Measurements from ENCODE around the gene DBF4B. TPM values are rescaled to one million over a fixed set of nuclear protein-coding genes. Genes with fewer than 3 reads are reported as not detected.

Gene DBF4B
- total and polyA plus RNA-seq, 5 donors, result 5.1 to 6.0 (median 5.8) TPM

- no peak for ATAC-seq
Measured at GRCh38 chr17:44770166-44770925, 61.9 kb downstream of the DBF4B start.

DNA sequence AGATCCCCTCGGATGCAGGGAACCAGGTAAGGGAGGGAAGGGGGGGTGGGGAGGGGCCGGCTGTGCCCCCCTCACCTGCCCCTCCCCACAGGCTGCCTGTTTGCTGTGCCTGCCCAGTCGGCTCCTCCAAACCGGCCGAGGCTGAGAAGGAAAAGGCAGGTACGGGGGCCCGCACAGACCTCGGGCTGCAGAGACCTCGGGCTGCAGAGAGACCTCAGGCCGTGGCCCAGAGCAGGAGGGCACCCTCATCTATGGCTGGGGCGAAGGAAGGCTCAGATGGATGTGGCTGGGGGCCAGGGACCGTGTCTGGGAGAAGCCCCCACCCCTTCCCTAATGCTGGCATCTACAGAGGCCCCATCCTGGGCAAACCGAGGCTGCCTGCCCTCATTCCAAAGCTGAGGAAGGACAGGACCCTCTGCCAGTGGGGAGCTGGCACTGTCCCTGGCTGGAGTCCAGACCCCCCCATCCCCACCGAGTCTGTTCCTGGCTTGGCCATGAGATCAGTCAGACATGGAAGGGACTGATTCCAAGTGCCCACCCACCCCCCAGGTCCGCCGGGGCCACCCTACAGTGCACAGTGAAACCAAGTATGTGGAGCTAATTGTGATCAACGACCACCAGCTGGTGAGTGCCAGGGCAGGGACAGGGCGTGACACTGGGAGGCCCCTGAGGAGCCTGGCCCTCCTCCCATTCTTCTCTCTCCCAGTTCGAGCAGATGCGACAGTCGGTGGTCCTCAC is 64.0 kb downstream of the DBF4B start:
- no peak overlapping the region for H3K27ac ChIP-seq (ENCODE audit: low read length)
- WGBS, result 55% methylated on average over 21 of the region's 21 CpGs
- no peak overlapping the region for H3K4me3 ChIP-seq (ENCODE audit: low read length)
- no peaks in the 10 kb centered on the region for H3K9me3 ChIP-seq (ENCODE audit: control insufficient read depth, low read length)
- ATAC-seq (no peak), DNase-seq (peak in 1 of 3 donors; percentile 35)
- H3K4me1 ChIP-seq (ENCODE audit: control insufficient read depth, insufficient read depth, low read length), result no peaks in the 10 kb centered on the region
- H3K27me3 ChIP-seq (ENCODE audit: control insufficient read depth, insufficient read depth), result no peaks in the 10 kb centered on the region
- intact Hi-C loops (cut with DNase I), result loop anchor here in 3 of 4 donors (5.0 to 10.0 kb wide), 2 partner anchors 105 to 252 kb away; no protein-coding TSS in a partner anchor

More at GRCh38 chr17:44770166-44770925, 61.9 kb downstream of the DBF4B start:
- Histone ChIP-seq H3K27me3 (ENCODE audit: control insufficient read depth, insufficient read depth) (no peaks in the 10 kb centered on the region), H3K4me3 (ENCODE audit: low read length) (no peak overlapping the region), H3K27ac (ENCODE audit: low read length) (no peak overlapping the region), H3K9me3 (ENCODE audit: control insufficient read depth, low read length) (no peaks in the 10 kb centered on the region), H3K4me1 (ENCODE audit: control insufficient read depth, insufficient read depth, low read length) (no peaks in the 10 kb centered on the region)
- 57% methylated on average over 11 of the region's 11 CpGs for WGBS
- DNase-seq, result peak in 1 of 3 donors; percentile 18
- intact Hi-C loops (cut with DNase I), result loop anchor here in 3 of 4 donors (5.0 to 10.0 kb wide), 2 partner anchors 107 to 254 kb away; no protein-coding TSS in a partner anchor

- no peak for DNase-seq
- ATAC-seq, result no peak
- H3K4me1 ChIP-seq (ENCODE audit: control insufficient read depth, insufficient read depth, low read length), result no peaks in the 10 kb centered on the region
- no peaks in the 10 kb centered on the region for H3K9me3 ChIP-seq (ENCODE audit: control insufficient read depth, low read length)
- 58% methylated on average over 6 of the region's 6 CpGs for WGBS
- no peaks in the 10 kb centered on the region for H3K27me3 ChIP-seq (ENCODE audit: control insufficient read depth, insufficient read depth)
- intact Hi-C loops (cut with DNase I), result loop anchor here in 3 of 4 donors (5.0 to 10.0 kb wide), 2 partner anchors 104 to 252 kb away; no protein-coding TSS in a partner anchor
- no peak overlapping the region for H3K4me3 ChIP-seq (ENCODE audit: low read length)
- H3K27ac ChIP-seq (ENCODE audit: low read length), result no peak overlapping the region
Measured at GRCh38 chr17:44773140-44773539, 64.7 kb downstream of the DBF4B start.

DNA sequence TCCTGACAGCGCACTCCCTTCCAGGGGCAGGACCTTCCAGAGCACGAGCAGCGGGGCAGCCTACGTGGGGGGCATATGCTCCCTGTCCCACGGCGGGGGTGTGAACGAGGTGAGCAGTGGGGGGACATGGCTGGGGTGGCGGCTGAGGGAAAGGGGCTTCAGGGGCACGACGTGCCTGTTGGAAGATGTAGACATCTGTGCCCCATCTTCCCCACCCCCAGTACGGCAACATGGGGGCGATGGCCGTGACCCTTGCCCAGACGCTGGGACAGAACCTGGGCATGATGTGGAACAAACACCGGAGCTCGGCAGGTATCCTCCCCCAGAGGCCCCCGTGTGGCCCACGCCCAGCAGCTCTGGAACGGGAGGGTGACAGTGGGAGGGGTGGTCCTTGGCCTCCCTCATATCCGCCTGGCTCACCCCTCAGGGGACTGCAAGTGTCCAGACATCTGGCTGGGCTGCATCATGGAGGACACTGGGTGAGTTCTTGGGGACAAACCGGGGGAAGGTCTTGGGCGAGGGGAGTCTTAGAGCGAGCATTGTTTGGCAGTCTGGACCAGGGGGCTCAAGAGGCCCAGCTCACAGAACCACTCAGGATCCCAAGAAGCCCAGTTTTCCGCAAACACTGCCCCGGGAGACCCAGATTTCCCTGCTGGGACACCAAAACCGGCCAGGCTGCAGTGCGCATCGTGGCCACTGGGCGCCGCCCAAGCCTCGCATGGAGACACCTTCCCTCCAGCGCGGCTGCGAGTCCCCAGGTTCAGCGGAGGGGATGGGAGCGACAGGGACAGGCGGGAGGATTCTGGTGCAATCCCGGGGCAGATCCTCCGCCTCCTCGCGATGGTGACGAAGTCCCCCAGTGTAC is 66.0 kb downstream of the DBF4B start:
- intact Hi-C loops (cut with DNase I), result loop anchor here (2.0 to 10.0 kb wide), 5 partner anchors 88 to 250 kb away; no protein-coding TSS in a partner anchor
- no peak overlapping the region for H3K27ac ChIP-seq (ENCODE audit: low read length)
- WGBS, result 21% methylated on average over 42 of the region's 42 CpGs

DNA sequence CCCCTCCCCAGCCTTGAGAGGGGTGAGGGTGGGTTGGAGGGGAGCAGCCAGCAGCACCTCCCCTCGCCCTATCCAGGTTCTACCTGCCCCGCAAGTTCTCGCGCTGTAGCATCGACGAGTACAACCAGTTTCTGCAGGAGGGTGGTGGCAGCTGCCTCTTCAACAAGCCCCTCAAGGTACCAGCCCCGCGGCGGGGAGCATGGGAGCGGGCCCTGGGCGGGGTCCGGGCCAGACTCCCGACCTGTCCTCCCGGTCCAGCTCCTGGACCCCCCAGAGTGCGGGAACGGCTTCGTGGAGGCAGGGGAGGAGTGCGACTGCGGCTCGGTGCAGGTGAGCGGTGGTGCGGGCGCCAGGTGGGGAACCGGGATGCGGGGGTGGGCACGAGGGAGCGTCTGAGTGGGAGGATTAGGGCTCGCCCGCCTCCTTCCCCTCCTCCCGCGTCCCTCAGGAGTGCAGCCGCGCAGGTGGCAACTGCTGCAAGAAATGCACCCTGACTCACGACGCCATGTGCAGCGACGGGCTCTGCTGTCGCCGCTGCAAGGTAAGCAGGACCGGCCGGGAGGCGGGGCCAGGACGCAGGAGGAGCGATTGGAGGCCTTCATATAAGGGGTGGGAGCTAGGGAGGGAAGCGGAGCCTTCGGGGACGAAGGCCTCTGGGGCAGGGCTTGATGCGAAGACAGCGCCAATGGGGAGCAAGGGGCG is 66.8 kb downstream of the DBF4B start:
- intact Hi-C loops (cut with DNase I), result loop anchor here (2.0 to 10.0 kb wide), 4 partner anchors 87 to 250 kb away; no protein-coding TSS in a partner anchor
- peak; percentile 95 for ATAC-seq
- Histone ChIP-seq H3K9me3 (ENCODE audit: control insufficient read depth, low read length) (no peaks in the 10 kb centered on the region), H3K27ac (ENCODE audit: low read length) (no peak overlapping the region), H3K4me1 (ENCODE audit: control insufficient read depth, insufficient read depth, low read length) (no peaks in the 10 kb centered on the region), H3K27me3 (ENCODE audit: control insufficient read depth, insufficient read depth) (no peaks in the 10 kb centered on the region), H3K4me3 (ENCODE audit: low read length) (peak overlapping the region; percentile 35)
- WGBS, result 1% methylated on average over 50 of the region's 50 CpGs
- DNase-seq, result peak; percentile 97 to 99 (median 98)

More for the DNA sequence above, 66.0 kb downstream of the DBF4B start:
- Histone ChIP-seq H3K4me3 (ENCODE audit: low read length) (peak overlapping the region; percentile 35), H3K27me3 (ENCODE audit: control insufficient read depth, insufficient read depth) (no peaks in the 10 kb centered on the region), H3K9me3 (ENCODE audit: control insufficient read depth, low read length) (no peaks in the 10 kb centered on the region), H3K4me1 (ENCODE audit: control insufficient read depth, insufficient read depth, low read length) (no peaks in the 10 kb centered on the region)
- ATAC-seq (peak; percentile 68 to 78), DNase-seq (peak; percentile 87 to 96 (median 95))

DNA sequence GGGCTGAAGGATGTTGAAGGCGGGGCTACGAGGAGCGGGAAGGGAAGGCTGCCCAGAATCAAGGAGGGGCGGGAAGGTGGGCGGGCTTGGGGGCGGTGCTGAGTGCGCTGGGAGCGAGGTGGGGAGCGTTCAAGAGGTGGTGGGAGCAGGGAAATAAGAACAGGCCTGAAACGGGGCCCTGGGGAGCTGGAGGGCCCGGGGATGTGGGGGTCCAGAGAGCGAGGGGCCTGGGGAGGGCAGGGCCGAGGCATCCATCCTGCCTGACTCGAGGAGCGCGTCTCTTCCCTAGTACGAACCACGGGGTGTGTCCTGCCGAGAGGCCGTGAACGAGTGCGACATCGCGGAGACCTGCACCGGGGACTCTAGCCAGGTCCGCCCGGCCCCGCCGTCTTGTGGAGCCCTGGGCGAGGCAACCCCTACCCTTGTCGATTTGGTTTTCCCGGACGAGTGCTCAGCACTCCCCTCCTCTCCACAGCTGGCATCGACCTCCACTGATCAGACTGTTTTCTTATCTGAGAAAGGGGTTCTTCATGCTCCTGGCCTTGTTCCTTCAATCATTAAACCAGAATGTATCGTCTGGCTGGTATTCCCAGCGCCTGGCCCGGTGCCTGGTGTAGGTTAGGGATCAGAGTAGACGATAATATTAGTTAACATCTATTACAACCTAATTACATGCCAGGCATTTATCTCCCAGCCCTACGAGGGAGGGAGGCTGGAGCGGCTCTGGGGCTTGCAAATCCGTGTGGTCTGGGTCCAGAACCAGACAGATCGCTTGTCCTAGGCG is 67.6 kb downstream of the DBF4B start:
- no peaks in the 10 kb centered on the region for H3K27me3 ChIP-seq (ENCODE audit: control insufficient read depth, insufficient read depth)
- no peaks in the 10 kb centered on the region for H3K9me3 ChIP-seq (ENCODE audit: control insufficient read depth, low read length)
- DNase-seq (peak in 2 of 3 donors; percentile 58 to 62), ATAC-seq (peak in 1 of 2 donors; percentile 17)
- intact Hi-C loops (cut with DNase I), result loop anchor here (2.0 to 10.0 kb wide), 5 partner anchors 86 to 249 kb away; no protein-coding TSS in a partner anchor
- peak overlapping the region; percentile 36 for H3K4me3 ChIP-seq (ENCODE audit: low read length)
- WGBS, result 12% methylated on average over 43 of the region's 43 CpGs
- H3K27ac ChIP-seq (ENCODE audit: low read length), result no peak overlapping the region
- no peaks in the 10 kb centered on the region for H3K4me1 ChIP-seq (ENCODE audit: control insufficient read depth, insufficient read depth, low read length)

- 87% methylated on average over 19 of the region's 19 CpGs for WGBS
- H3K4me1 ChIP-seq (ENCODE audit: control insufficient read depth, insufficient read depth, low read length), result no peaks in the 10 kb centered on the region
- intact Hi-C loops (cut with DNase I), result loop anchor here (2.0 to 10.0 kb wide), 4 partner anchors 85 to 248 kb away; no protein-coding TSS in a partner anchor
- ATAC-seq, result no peak
- H3K27me3 ChIP-seq (ENCODE audit: control insufficient read depth, insufficient read depth), result no peaks in the 10 kb centered on the region
- H3K9me3 ChIP-seq (ENCODE audit: control insufficient read depth, low read length), result no peaks in the 10 kb centered on the region
- H3K4me3 ChIP-seq (ENCODE audit: low read length), result no peak overlapping the region
- peak in 2 of 3 donors; percentile 38 to 43 for DNase-seq
- H3K27ac ChIP-seq (ENCODE audit: low read length), result no peak overlapping the region
Measured at GRCh38 chr17:44776628-44777393, 68.3 kb downstream of the DBF4B start.

DNA sequence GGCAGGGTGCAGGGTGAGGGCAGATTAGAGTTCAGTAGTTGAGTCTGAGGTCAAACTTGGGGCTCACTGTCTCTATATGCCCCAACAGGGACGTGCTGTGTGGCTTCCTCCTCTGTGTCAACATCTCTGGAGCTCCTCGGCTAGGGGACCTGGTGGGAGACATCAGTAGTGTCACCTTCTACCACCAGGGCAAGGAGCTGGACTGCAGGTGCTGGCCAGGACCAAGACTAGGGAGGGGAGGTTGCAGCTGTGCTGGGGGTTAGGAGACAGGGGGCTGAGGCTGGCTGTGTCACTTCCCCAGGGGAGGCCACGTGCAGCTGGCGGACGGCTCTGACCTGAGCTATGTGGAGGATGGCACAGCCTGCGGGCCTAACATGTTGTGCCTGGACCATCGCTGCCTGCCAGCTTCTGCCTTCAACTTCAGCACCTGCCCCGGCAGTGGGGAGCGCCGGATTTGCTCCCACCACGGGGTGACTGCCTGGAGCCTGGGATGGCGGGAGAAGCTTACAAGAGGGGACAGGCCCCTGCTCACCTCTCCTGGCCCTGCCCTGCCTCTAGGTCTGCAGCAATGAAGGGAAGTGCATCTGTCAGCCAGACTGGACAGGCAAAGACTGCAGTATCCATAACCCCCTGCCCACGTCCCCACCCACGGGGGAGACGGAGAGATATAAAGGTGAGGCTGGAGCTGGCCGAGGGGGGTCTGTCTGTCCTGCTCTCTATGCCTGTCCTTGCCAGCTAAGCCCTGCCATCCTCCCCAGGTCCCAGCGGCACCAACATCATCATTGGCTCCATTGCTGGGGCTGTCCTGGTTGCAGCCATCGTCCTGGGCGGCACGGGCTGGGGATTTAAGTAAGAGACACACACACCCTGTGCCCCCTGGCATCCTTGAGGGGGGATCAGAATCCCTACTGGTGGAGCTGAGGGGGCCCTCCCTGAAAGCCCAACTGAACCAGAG is 69.2 kb downstream of the DBF4B start:
- no peak overlapping the region for H3K27ac ChIP-seq (ENCODE audit: low read length)
- no peak overlapping the region for H3K4me3 ChIP-seq (ENCODE audit: low read length)
- no peaks in the 10 kb centered on the region for H3K27me3 ChIP-seq (ENCODE audit: control insufficient read depth, insufficient read depth)
- no peak for ATAC-seq
- intact Hi-C loops (cut with DNase I), result loop anchor here (2.0 to 10.0 kb wide), 4 partner anchors 85 to 247 kb away; no protein-coding TSS in a partner anchor
- WGBS, result 86% methylated on average over 20 of the region's 20 CpGs
- no peaks in the 10 kb centered on the region for H3K9me3 ChIP-seq (ENCODE audit: control insufficient read depth, low read length)
- DNase-seq, result peak in 2 of 3 donors; percentile 45 to 65
- peaks cover 4% of the 10 kb centered on the region for H3K4me1 ChIP-seq (ENCODE audit: control insufficient read depth, insufficient read depth, low read length)
